NCI-H526 (cell line): Measurements from ENCODE around the gene SESN3.
"Not testable (repeated sequence)": the region's sequence is repeated elsewhere in the genome, so short reads cannot be mapped to it uniquely, and the experiment has no call there.

Source experiments
- DNase-seq, 2 experiments: peaks; one replicate each; lab custom pipeline; 2025; lab: John Stamatoyannopoulos, UW

Gene SESN3

DNA sequence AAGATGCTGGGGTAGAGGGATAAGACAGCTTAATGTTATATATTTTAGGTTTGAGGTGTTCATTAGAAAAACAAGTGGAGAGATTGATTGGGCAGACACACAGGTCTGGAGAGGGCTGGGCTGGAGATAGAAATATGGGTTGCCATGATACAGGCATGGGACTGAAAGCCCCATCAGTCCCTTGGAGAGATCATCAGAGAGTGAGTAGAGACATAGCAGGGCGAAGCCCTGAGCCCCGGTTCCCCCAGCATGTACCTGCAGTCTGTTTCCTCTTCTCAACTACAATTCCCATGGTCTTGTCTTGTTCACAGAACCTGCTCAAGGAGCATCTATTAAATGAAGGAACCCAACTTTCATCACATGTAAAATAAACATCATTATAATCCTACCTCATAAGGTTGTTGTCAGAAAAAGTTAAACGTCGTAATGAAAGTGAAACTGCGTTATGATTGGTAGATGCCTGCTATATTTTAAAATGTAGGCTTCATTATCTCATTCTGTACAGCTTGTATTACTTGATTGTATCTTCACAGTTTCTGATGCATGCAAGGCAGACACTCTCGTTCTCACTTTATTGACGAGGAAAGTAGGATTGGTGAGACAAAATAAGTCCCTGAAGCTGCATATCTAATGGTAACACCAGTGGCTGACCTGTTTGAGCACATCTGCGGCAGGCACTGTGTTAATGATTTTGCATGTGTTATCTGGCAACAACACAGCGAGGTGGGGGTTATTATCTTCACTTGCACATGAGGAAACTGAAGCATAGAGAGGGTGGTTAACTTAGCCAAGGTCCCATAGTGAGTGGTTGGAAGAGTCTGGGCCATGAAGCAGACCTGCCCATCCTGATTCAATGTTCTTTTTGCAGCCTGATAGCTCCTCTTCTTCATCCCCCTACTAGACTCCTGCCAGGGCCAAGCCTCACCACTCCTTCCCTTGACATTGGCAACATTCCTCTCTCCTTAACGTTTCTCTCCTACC lies 77.8 kb downstream of the SESN3 start:
- no peak for DNase-seq

GRCh38 chr11:95150956-95151684 lies 79.9 kb downstream of the SESN3 start:
- DNase-seq, result peak; percentile 82 to 96

DNA sequence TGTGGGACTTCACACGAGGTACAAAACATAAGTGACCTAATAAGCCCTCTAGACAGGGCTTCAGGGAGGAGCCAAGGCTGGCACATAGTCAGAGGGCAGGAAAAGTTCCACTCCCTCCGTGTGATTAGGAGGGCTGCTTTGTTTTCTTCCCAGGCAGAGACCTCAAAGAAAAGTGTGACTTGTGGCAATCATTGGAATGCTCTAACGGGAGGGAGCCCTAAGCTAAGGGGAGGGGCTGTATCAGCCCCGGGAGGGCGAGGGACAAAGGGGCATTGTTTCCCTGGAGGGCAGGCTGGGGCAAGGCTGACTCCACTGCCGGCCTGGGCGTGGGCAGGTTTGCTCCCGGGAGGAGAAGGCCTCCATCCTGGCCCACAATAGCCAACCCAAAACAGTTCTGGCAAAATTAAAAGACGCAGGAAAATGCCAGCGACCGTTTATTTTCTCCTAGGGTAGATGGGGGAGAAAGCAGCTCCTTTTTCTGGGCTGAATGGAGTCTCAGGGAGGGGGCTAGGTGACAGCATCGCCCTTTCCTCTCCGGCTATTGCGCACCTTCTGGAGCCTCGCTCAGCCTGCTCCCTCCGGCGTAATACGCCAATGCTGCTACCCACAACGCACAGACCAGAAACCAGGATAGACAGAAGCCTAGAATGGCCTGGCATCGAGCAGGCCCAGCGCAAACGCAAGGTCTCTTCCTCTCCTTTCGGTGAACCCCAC lies 81.2 kb downstream of the SESN3 start:
- DNase-seq, result peak; percentile 39 to 86

- no peak for DNase-seq
Observed at GRCh38 chr11:95148938-95149337, 82.1 kb downstream of the SESN3 start.

- no peak for DNase-seq
Observed at GRCh38 chr11:95148406-95148805, 82.6 kb downstream of the SESN3 start.

GRCh38 chr11:95147364-95147905 lies 83.6 kb downstream of the SESN3 start:
- no peak for DNase-seq

- DNase-seq, result no peak
Observed at GRCh38 chr11:95145430-95146060, 85.5 kb downstream of the SESN3 start.

DNA sequence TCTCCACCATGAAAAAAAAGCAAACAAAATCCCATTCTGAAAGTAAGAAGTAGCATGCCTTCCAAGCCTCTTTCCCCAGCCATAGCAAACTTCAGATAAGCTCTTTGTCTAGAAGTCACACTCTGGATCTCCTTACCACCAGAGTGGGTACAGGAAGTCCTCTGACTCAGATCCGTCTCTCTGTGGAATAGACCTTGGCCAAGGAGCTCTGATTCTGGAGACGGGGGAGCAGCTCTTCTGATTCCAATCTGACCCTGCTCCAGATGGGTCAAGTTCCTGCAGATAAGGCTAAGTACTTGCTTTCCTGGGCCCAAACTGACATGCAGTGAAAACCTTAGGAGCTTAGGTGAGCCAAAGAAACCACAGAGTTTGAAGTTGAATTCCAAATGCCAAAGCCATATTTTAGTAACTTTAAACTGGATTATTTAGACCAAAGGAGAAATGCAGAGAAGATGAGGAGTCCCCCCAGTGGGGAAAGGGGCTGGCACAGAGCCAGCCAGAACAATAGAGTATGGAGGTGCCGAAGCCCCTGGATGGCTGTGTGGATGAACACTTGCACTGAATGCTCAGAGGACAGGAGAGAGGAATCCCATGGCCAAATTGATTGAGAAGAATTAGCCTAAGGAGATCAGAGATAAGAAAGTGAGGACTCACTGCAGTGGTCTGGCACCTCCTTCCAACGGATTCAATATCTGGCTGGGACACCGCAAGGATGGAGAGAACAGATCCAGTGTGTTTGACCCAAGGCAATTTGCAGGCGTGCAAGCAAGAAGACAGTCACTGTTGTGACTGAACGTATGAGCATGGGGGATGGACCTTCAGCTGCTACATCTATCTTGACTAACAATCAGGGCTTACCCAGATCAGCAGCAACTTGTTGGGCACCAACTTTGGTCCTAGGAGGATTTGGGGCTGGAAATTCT lies 86.4 kb downstream of the SESN3 start:
- DNase-seq, result no peak

GRCh38 chr11:95143106-95143681 lies 87.8 kb downstream of the SESN3 start:
- no peak for DNase-seq

DNA sequence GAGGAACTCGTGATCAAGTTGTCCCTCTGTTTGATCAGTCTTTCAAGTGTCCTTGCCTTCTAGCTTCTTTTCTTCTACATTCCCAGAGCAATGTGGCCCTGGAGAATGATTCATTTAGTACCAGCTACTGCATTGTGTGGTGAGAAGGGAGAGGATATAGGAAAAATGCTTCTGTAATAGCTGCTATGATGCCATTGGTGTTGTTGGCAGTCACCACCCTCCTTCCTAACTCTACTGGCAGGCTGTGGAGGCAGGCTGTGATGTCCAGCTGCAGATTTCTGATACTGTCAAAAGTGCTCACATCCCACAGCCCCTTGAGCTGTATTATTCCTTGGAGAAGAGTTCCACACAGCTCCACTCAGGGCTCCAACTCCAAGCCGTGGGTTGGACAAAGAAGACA lies 88.6 kb downstream of the SESN3 start:
- no peak for DNase-seq

GRCh38 chr11:95140397-95141033 lies 90.5 kb downstream of the SESN3 start:
- no peak for DNase-seq

DNA sequence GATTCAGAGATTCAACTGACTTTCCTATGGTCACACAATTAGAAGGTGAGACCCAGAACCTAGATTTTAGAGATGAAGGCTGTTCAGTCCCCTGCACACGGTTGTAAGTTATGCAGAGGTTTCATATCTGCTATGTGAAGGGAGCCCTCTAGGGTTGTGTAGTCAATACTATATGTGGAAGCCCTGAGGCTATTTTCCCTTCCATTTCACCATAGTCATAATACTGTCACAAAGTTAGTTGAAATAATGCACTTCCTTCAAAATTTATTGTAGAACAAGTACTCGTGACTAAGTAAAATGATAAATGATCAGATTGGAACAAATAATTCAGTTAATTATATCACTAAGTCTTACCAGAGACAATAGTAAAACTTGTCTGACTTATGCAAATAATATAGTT lies 92.6 kb downstream of the SESN3 start:
- peak in 1 of 2 experiments; percentile 19 for DNase-seq

- DNase-seq, result no peak
Observed at GRCh38 chr11:95137299-95137698, 93.7 kb downstream of the SESN3 start.

DNA sequence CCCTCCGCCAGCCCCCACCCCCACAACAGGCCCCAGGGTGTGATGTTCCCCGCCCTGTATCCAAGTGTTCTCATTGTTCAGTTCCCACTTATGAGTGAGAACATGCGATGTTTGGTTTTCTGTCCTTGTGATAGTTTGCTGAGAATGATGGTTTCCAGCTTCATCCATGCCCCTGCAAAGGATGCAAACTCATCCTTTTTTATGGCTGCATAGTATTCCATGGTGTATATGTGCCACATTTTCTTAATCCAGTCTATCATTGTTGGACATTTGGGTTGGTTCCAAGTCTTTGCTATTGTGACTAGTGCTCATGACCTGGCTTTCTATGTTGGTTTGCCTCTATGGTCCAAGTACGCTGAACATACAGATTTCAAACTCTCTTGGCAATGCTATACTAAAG lies 94.3 kb downstream of the SESN3 start:
- not testable (repeated sequence) for DNase-seq

- DNase-seq, result no peak
Observed at GRCh38 chr11:95135880-95136279, 95.1 kb downstream of the SESN3 start.

- DNase-seq, result no peak
Observed at GRCh38 chr11:95135155-95135554, 95.8 kb downstream of the SESN3 start.

- DNase-seq, result no peak
Observed at GRCh38 chr11:95134491-95134890, 96.5 kb downstream of the SESN3 start.

DNA sequence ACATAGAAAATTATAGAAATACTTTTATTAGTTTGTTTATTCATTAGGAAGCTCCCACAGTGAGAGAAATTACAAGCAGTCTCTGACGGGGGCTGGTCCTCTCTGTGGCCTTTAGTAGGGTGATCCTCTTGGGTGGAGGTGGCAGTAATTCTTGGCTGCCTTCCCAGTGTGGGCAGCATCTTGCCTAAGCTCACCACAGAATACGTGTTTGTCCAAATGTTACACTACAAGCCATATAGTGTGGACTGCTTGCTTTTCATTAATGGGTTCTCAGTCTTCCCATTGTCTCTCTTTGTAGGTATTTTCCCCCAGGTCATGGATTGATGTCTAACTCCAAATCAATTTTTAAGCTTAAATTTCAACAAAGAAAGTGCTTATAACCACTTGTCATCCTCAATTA lies 98.0 kb downstream of the SESN3 start:
- no peak for DNase-seq

GRCh38 chr11:95128602-95129001 lies 102.4 kb downstream of the SESN3 start:
- DNase-seq, result no peak

DNA sequence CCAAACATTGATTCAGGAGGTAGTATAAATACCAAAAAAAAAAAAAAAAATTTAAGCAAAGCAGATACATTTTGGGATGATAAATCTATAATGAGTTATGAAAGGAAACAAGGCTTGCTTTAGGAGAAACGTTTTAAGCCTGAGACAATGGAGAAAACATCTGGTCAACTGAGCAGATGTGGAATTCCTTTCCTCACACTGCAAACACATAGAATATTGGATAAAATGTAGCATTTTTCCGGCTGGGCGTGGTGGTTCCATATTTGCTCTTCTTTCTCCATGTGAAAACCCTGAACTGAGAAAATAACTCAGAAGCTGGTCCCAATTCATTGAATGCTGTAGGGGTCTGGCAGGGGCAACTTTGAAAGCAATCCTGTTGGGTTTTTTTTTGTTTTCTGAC lies 107.4 kb downstream of the SESN3 start:
- no peak for DNase-seq
